HCT116 (cell line): ENCODE results near the gene ITPR1. TPM values are rescaled to one million over a fixed set of nuclear protein-coding genes. Genes with fewer than 3 reads are reported as not detected.
A peak's percentile ranks its signal among the peaks of the same experiment; 100 is the strongest.

ENCODE experiments used
- ATAC-seq: fragments of 200-7000 bp; cut with Tn5 transposase; 2 replicates; pipeline ENCODE4 v1.9.1; 2020; ENCODE audit warnings: mild to moderate bottlenecking, moderate library complexity
- BruUV-seq: library from RNA; stranded (reverse); fragments of 400-500 nt; replicated peaks from 2 replicates; lab custom pipeline; 2021; lab: Mats Ljungman, UMichigan
- CTCF ChIA-PET: fragments of 300-600 bp; sonication (Branson Sonifier 250); formaldehyde crosslinking; loops from one replicate; lab custom pipeline; 2021; ENCODE audit warnings: antibody characterized with exemption; lab: Charles Lee
- POLR2A ChIA-PET: fragments of 300-600, 350-600 bp; sonication (Branson Sonifier 250); formaldehyde crosslinking; loops from one replicate; lab custom pipeline; 2021; ENCODE audit warnings: antibody characterized with exemption; lab: Charles Lee
- RAD21 ChIA-PET, 2 experiments: fragments of 300-600 bp; sonication (Branson Sonifier 250); formaldehyde crosslinking; loops; one replicate each; lab custom pipeline; 2023; ENCODE audit warnings: low total read pairs in 2 of 2; ENCODE audit not compliant: uncharacterized antibody in 2 of 2, unreplicated experiment in 2 of 2, low non-redundant PET in 1 of 2; lab: Charles Lee
- DNase-seq: peaks from one replicate; pipeline ENCODE4 v3.0.0-alpha.2; 2010; ENCODE audit warnings: low read depth, low spot score
- H2AFZ ChIP-seq: fragments of 200-600 bp; shearing (Covaris generic), sonication (generic); 2 replicates; pipeline ENCODE4 v1.6.1; 2017; ENCODE audit warnings: low read depth, mixed run types, mixed read lengths, antibody characterized with exemption, low read length; ENCODE audit not compliant: poor library complexity, severe bottlenecking
- H3K27ac ChIP-seq: 2 replicates; pipeline ENCODE4 v1.5.1; 2012; ENCODE audit warnings: low read depth, low read length
- H3K27me3 ChIP-seq: fragments of 200-600 bp; sonication (generic); 2 replicates; pipeline ENCODE4 v1.6.1; 2016; ENCODE audit warnings: mixed run types, low read length, mixed read lengths; ENCODE audit not compliant: insufficient read depth
- H3K36me3 ChIP-seq, 2 experiments: fragments of 200-500 bp in 1 of 2; fragments of 200-600 bp in 1 of 2; sonication (Bioruptor generic) in 1 of 2; sonication (generic) in 1 of 2; 2 replicates each; pipeline versions ENCODE4 v1.5.1 to v1.6.1; 2014 to 2016; ENCODE audit warnings: low read length in 2 of 2, inconsistent platforms in 1 of 2, mixed read lengths in 1 of 2, mixed run types in 1 of 2; ENCODE audit not compliant: insufficient read depth in 2 of 2, control insufficient read depth in 1 of 2
- H3K4me1 ChIP-seq, 2 experiments: fragments of 200-600 bp in 1 of 2; sonication (generic) in 1 of 2; 2 replicates each; pipeline versions ENCODE4 v1.5.1 to v1.6.1; 2012 to 2017; ENCODE audit warnings: low read length in 2 of 2, inconsistent platforms in 1 of 2, mild to moderate bottlenecking in 1 of 2, mixed read lengths in 1 of 2, mixed run types in 1 of 2, moderate library complexity in 1 of 2; ENCODE audit not compliant: insufficient read depth in 2 of 2, control insufficient read depth in 1 of 2
- H3K4me2 ChIP-seq: fragments of 200-600 bp; sonication (generic); 2 replicates; pipeline ENCODE4 v1.6.1; 2017; ENCODE audit warnings: mixed run types, low read length, mixed read lengths
- H3K4me3 ChIP-seq, 2 experiments: fragments of 200-600 bp in 1 of 2; sonication (generic) in 1 of 2; replicated peaks in 1 of 2; 2 replicates each; pipeline ENCODE4 v1.5.1; 2011 to 2016; ENCODE audit warnings: low read length in 2 of 2, control low read depth in 1 of 2, low read depth in 1 of 2, mild to moderate bottlenecking in 1 of 2, mixed read lengths in 1 of 2, mixed run types in 1 of 2
- H3K79me2 ChIP-seq: fragments of 200-600 bp; sonication (generic); 2 replicates; pipeline ENCODE4 v1.6.1; 2017; ENCODE audit warnings: mild to moderate bottlenecking, mixed run types, low read length, moderate library complexity, mixed read lengths; ENCODE audit not compliant: insufficient read depth
- H3K9ac ChIP-seq: fragments of 200-600 bp; sonication (generic); 2 replicates; pipeline ENCODE4 v1.6.1; 2016; ENCODE audit warnings: low read length, mixed read lengths
- H3K9me2 ChIP-seq: fragments of 200-600 bp; sonication (generic), shearing (Covaris generic); 2 replicates; pipeline ENCODE4 v1.6.1; 2017; ENCODE audit warnings: mixed run types, mild to moderate bottlenecking, moderate library complexity; ENCODE audit not compliant: insufficient read depth
- H3K9me3 ChIP-seq, 2 experiments: fragments of 200-500 bp in 1 of 2; fragments of 200-600 bp in 1 of 2; sonication (Bioruptor generic) in 1 of 2; sonication (generic) in 1 of 2; 2 replicates each; pipeline ENCODE4 v1.6.1; 2014 to 2017; ENCODE audit warnings: low read length in 2 of 2, mixed read lengths in 2 of 2, inconsistent platforms in 1 of 2, low read depth in 1 of 2, mild to moderate bottlenecking in 1 of 2, mixed run types in 1 of 2, moderate library complexity in 1 of 2; ENCODE audit not compliant: control insufficient read depth in 1 of 2, insufficient read depth in 1 of 2
- H4K20me1 ChIP-seq: fragments of 200-600 bp; sonication (generic), shearing (Covaris generic); 2 replicates; pipeline ENCODE4 v1.6.1; 2017; ENCODE audit warnings: mixed run types, mild to moderate bottlenecking, moderate library complexity; ENCODE audit not compliant: insufficient read depth
- CEBPB ChIP-seq: IDR thresholded peaks from 2 replicates; pipeline ENCODE4 v1.6.1; 2012; ENCODE audit warnings: low read depth
- EGR1 ChIP-seq: IDR thresholded peaks from 2 replicates; pipeline ENCODE4 v1.6.1; 2012; ENCODE audit warnings: low read depth
- ELF1 ChIP-seq: IDR thresholded peaks from 2 replicates; pipeline ENCODE4 v1.6.1; 2012; ENCODE audit warnings: low read depth, borderline replicate concordance
- FOSL1 ChIP-seq: IDR thresholded peaks from 2 replicates; pipeline ENCODE4 v1.6.1; 2012; ENCODE audit warnings: low read depth
- POLR2AphosphoS5 ChIP-seq: IDR thresholded peaks from 2 replicates; pipeline ENCODE4 v1.6.1; 2011; ENCODE audit warnings: mild to moderate bottlenecking, low read depth, low read length, moderate library complexity
- RAD21 ChIP-seq: IDR thresholded peaks from 2 replicates; pipeline ENCODE4 v1.6.1; 2012; ENCODE audit warnings: low read depth, mild to moderate bottlenecking
- REST ChIP-seq: IDR thresholded peaks from 2 replicates; pipeline ENCODE4 v1.6.1; 2012; ENCODE audit warnings: low read depth
- SIN3A ChIP-seq: IDR thresholded peaks from 2 replicates; pipeline ENCODE4 v1.6.1; 2012; ENCODE audit warnings: low read depth
- SP1 ChIP-seq: IDR thresholded peaks from 2 replicates; pipeline ENCODE4 v1.6.1; 2012; ENCODE audit warnings: low read depth
- TCF7L2 ChIP-seq: IDR thresholded peaks from 2 replicates; pipeline ENCODE4 v1.7.0; 2011; ENCODE audit warnings: borderline replicate concordance, inconsistent platforms; ENCODE audit not compliant: insufficient read depth, insufficient read length; ENCODE audit errors: extremely low read depth
- YY1 ChIP-seq: IDR thresholded peaks from 2 replicates; pipeline ENCODE4 v1.6.1; 2011; ENCODE audit warnings: low read length, low read depth, moderate library complexity, mild to moderate bottlenecking; ENCODE audit not compliant: insufficient replicate concordance; ENCODE audit errors: extremely low read depth
- ZFX ChIP-seq: fragments of 450-650 bp; IDR thresholded peaks from 2 replicates; pipeline ENCODE4 v1.6.1; 2017
- ZNF274 ChIP-seq: fragments of 200-500 bp; sonication (Bioruptor generic); IDR thresholded peaks from 2 replicates; pipeline ENCODE4 v1.6.1; 2014; ENCODE audit warnings: mild to moderate bottlenecking, low read depth, low read length, inconsistent platforms
- intact Hi-C: fragments of 100-400 bp; cut with micrococcal nuclease; formaldehyde crosslinking; loops from 2 replicates; pipeline ENCODE4 v1.10.0; 2022
- total RNA-seq: library from RNA; stranded (reverse); gene quantifications from one replicate; pipeline ENCODE4 v1.2.1, GENCODE V29; 2021; ENCODE audit not compliant: unreplicated experiment
- TF ChIP-seq, protein P1 (sequence below), 3 experiments: fragments of 200-600 bp in 1 of 3; sonication (generic) in 1 of 3; IDR thresholded peaks in 2 of 3; conservative IDR thresholded peaks in 1 of 3; 2 replicates each; pipeline ENCODE4 v1.5.1; 2012 to 2017; ENCODE audit warnings: low read depth in 2 of 3, low read length in 2 of 3, antibody characterized with exemption in 1 of 3, borderline replicate concordance in 1 of 3, control low read depth in 1 of 3, mild to moderate bottlenecking in 1 of 3, mixed read lengths in 1 of 3, mixed run types in 1 of 3, moderate library complexity in 1 of 3; ENCODE audit not compliant: insufficient read depth in 1 of 3
- TF ChIP-seq, protein P2 (sequence below): IDR thresholded peaks from 2 replicates; pipeline ENCODE4 v1.6.1; 2012

The ITPR1 gene
- total RNA-seq, 1 experiment from 2014 or later = 9.2 TPM

GRCh38 chr3:4830586-4830914 is 337.4 kb downstream of the ITPR1 start:
- no peaks in the 10 kb centered on the region for H3K79me2 ChIP-seq
- ATAC-seq = no peak
- TF ChIP-seq ZFX (no peak), TCF7L2 (no peak), CEBPB (no peak), EGR1 (no peak), SIN3A (no peak), RAD21 (no peak), SP1 (no peak), YY1 (no peak), ZNF274 (no peak), FOSL1 (no peak), ELF1 (no peak), POLR2AphosphoS5 (no peak), REST (no peak)
- TF ChIP-seq, protein P1, sequence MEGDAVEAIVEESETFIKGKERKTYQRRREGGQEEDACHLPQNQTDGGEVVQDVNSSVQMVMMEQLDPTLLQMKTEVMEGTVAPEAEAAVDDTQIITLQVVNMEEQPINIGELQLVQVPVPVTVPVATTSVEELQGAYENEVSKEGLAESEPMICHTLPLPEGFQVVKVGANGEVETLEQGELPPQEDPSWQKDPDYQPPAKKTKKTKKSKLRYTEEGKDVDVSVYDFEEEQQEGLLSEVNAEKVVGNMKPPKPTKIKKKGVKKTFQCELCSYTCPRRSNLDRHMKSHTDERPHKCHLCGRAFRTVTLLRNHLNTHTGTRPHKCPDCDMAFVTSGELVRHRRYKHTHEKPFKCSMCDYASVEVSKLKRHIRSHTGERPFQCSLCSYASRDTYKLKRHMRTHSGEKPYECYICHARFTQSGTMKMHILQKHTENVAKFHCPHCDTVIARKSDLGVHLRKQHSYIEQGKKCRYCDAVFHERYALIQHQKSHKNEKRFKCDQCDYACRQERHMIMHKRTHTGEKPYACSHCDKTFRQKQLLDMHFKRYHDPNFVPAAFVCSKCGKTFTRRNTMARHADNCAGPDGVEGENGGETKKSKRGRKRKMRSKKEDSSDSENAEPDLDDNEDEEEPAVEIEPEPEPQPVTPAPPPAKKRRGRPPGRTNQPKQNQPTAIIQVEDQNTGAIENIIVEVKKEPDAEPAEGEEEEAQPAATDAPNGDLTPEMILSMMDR (IDR thresholded peaks at IDR 0.05 in 2 of 3, conservative IDR thresholded peaks at IDR 0.05 in 1 of 3; ENCODE audit: borderline replicate concordance in 1 of 3, insufficient read depth in 1 of 3, low read depth in 2 of 3, low read length in 2 of 3) = no peak
- TF ChIP-seq, protein P2, sequence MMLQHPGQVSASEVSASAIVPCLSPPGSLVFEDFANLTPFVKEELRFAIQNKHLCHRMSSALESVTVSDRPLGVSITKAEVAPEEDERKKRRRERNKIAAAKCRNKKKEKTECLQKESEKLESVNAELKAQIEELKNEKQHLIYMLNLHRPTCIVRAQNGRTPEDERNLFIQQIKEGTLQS = no peak
- TF ChIP-seq, all 23 proteins: peak for 0
- ChIA-PET POLR2A (no interaction called here), RAD21 (no interaction called here), CTCF (no interaction called here)
- Histone ChIP-seq H3K9ac (no peak overlapping the region), H3K4me2 (peak overlapping the region; percentile 33), H3K27me3 (no peaks in the 10 kb centered on the region), H4K20me1 (no peaks in the 10 kb centered on the region), H3K27ac (no peak overlapping the region), H3K4me3 (no peak overlapping the region), H3K9me2 (no peaks in the 10 kb centered on the region), H3K9me3 (no peaks in the 10 kb centered on the region), H3K36me3 (no peaks in the 10 kb centered on the region), H3K4me1 (peaks cover 8 to 38% of the 10 kb centered on the region in 2 experiments; a peak in 3 of 4 replicates), H2AFZ (no peak overlapping the region)
- DNase-seq = no peak
- BruUV-seq = TSS peak; percentile 79
- intact Hi-C loops = loop anchor here (10.0 kb wide), 1 partner anchor 194 kb away; no protein-coding TSS in a partner anchor
